ENCODE results near the gene BAIAP3.

- TF ChIP-seq, protein P1, sequence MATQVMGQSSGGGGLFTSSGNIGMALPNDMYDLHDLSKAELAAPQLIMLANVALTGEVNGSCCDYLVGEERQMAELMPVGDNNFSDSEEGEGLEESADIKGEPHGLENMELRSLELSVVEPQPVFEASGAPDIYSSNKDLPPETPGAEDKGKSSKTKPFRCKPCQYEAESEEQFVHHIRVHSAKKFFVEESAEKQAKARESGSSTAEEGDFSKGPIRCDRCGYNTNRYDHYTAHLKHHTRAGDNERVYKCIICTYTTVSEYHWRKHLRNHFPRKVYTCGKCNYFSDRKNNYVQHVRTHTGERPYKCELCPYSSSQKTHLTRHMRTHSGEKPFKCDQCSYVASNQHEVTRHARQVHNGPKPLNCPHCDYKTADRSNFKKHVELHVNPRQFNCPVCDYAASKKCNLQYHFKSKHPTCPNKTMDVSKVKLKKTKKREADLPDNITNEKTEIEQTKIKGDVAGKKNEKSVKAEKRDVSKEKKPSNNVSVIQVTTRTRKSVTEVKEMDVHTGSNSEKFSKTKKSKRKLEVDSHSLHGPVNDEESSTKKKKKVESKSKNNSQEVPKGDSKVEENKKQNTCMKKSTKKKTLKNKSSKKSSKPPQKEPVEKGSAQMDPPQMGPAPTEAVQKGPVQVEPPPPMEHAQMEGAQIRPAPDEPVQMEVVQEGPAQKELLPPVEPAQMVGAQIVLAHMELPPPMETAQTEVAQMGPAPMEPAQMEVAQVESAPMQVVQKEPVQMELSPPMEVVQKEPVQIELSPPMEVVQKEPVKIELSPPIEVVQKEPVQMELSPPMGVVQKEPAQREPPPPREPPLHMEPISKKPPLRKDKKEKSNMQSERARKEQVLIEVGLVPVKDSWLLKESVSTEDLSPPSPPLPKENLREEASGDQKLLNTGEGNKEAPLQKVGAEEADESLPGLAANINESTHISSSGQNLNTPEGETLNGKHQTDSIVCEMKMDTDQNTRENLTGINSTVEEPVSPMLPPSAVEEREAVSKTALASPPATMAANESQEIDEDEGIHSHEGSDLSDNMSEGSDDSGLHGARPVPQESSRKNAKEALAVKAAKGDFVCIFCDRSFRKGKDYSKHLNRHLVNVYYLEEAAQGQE (IDR thresholded peaks at IDR 0.05; ENCODE audit: low read depth), result no peak
- TF ChIP-seq CTCF (IDR thresholded peaks at IDR 0.05 in 2 of 3, conservative IDR thresholded peaks at IDR 0.05 in 1 of 3; ENCODE audit: borderline replicate concordance in 1 of 3, insufficient read depth in 1 of 3, low read depth in 2 of 3, low read length in 2 of 3), result no peak
- no peak for TF ChIP-seq ZFX (IDR thresholded peaks at IDR 0.05)
- no peak for TF ChIP-seq ELF1 (IDR thresholded peaks at IDR 0.05; ENCODE audit: borderline replicate concordance, low read depth)
- no peak for TF ChIP-seq EZH2 (IDR thresholded peaks at IDR 0.05)
- no peak for TF ChIP-seq SRF (IDR thresholded peaks at IDR 0.05; ENCODE audit: low read depth)
- no peak for TF ChIP-seq POLR2AphosphoS5 (IDR thresholded peaks at IDR 0.05; ENCODE audit: low read depth, low read length)
- no peak for TF ChIP-seq SP1 (IDR thresholded peaks at IDR 0.05; ENCODE audit: low read depth)
- TF ChIP-seq CEBPB (IDR thresholded peaks at IDR 0.05; ENCODE audit: low read depth), result no peak
- TF ChIP-seq POLR2A (IDR thresholded peaks at IDR 0.05; ENCODE audit: borderline replicate concordance, extremely low read depth, insufficient read depth, insufficient read length), result no peak
- TF ChIP-seq ATF3 (IDR thresholded peaks at IDR 0.05), result no peak
- no peak for TF ChIP-seq ZNF274 (IDR thresholded peaks at IDR 0.05; ENCODE audit: low read depth, low read length)
- TF ChIP-seq MAX (IDR thresholded peaks at IDR 0.05), result no peak
Measured at GRCh38 chr16:1335211-1335971, 1.9 kb downstream of the BAIAP3 start.
